GM23338 (cell line): Measurements from ENCODE around the gene PIP4K2B. TPM values are rescaled to one million over a fixed set of nuclear protein-coding genes. Genes with fewer than 3 reads are reported as not detected.

Experiments used
- ATAC-seq: fragments of 200-7000 bp; cut with Tn5 transposase; 3 replicates; pipeline ENCODE4 v1.9.1; 2020
- DNase-seq: peaks from one replicate; pipeline ENCODE4 v3.0.0-alpha.2; 2015; ENCODE audit warnings: low spot score
- H2AFZ ChIP-seq: fragments of 200-600 bp; sonication (generic); 2 replicates; pipeline ENCODE4 v1.8.0; 2016; ENCODE audit warnings: antibody characterized with exemption, mild to moderate bottlenecking, moderate library complexity
- H3F3A ChIP-seq: fragments of 200-600 bp; sonication (generic); replicated peaks from 2 replicates; pipeline ENCODE4 v1.8.0; 2017; ENCODE audit warnings: antibody characterized with exemption, mixed run types, low read depth
- H3K27ac ChIP-seq: fragments of 200-600 bp; sonication (generic); 2 replicates; pipeline ENCODE4 v1.6.1; 2016; ENCODE audit warnings: low read depth
- H3K27me3 ChIP-seq: fragments of 200-600 bp; sonication (generic); 2 replicates; pipeline ENCODE4 v1.8.0; 2016; ENCODE audit warnings: mild to moderate bottlenecking, mixed run types, moderate library complexity; ENCODE audit not compliant: insufficient read depth
- H3K36me3 ChIP-seq: fragments of 200-600 bp; sonication (generic); 2 replicates; pipeline ENCODE4 v1.8.0; 2016; ENCODE audit warnings: mild to moderate bottlenecking; ENCODE audit not compliant: insufficient read depth
- H3K4me1 ChIP-seq: fragments of 200-600 bp; sonication (generic); 2 replicates; pipeline ENCODE4 v1.8.0; 2016; ENCODE audit warnings: mild to moderate bottlenecking, moderate library complexity; ENCODE audit not compliant: insufficient read depth
- H3K4me2 ChIP-seq: fragments of 200-600 bp; sonication (generic); 2 replicates; pipeline ENCODE4 v1.7.1; 2017; ENCODE audit warnings: mixed run types
- H3K4me3 ChIP-seq: fragments of 200-600 bp; sonication (generic); 2 replicates; pipeline ENCODE4 v1.6.1; 2016; ENCODE audit warnings: mixed run types
- H3K79me2 ChIP-seq: fragments of 200-600 bp; sonication (generic); replicated peaks from 2 replicates; pipeline ENCODE4 v1.8.0; 2017; ENCODE audit warnings: mild to moderate bottlenecking; ENCODE audit not compliant: insufficient read depth
- H3K9me2 ChIP-seq: fragments of 200-600 bp; sonication (generic); 2 replicates; pipeline ENCODE4 v1.8.0; 2017; ENCODE audit not compliant: insufficient read depth
- H4K20me1 ChIP-seq: fragments of 200-600 bp; sonication (generic); replicated peaks from 2 replicates; pipeline ENCODE4 v1.8.0; 2017; ENCODE audit warnings: mild to moderate bottlenecking; ENCODE audit not compliant: insufficient read depth
- H3K27ac Mint-ChIP-seq: 2 replicates; pipeline ENCODE4 v1.8.0; 2020; ENCODE audit warnings: inconsistent platforms, mild to moderate bottlenecking, moderate library complexity, mixed read lengths
- H3K27me3 Mint-ChIP-seq: 3 replicates; pipeline ENCODE4 v1.8.0; 2022; ENCODE audit warnings: low read depth, mild to moderate bottlenecking, moderate library complexity, mixed read lengths, inconsistent platforms; ENCODE audit not compliant: insufficient read depth, poor library complexity
- H3K36me3 Mint-ChIP-seq: 3 replicates; pipeline ENCODE4 v1.8.0; 2021; ENCODE audit warnings: low read depth, mild to moderate bottlenecking, inconsistent platforms, moderate library complexity, mixed read lengths
- H3K4me1 Mint-ChIP-seq: 3 replicates; pipeline ENCODE4 v1.8.0; 2020; ENCODE audit warnings: mild to moderate bottlenecking, inconsistent platforms, mixed read lengths
- H3K4me3 Mint-ChIP-seq: 3 replicates; pipeline ENCODE4 v1.8.0; 2021; ENCODE audit warnings: moderate library complexity, mild to moderate bottlenecking, inconsistent platforms, mixed read lengths
- H3K9me3 Mint-ChIP-seq: 3 replicates; pipeline ENCODE4 v1.8.0; 2020; ENCODE audit warnings: moderate library complexity, mild to moderate bottlenecking, inconsistent platforms, mixed read lengths
- CREB1 ChIP-seq: fragments of 250-450 bp; sonication (Bioruptor Pico); IDR thresholded peaks from 2 replicates; pipeline ENCODE4 v1.5.0; 2020; ENCODE audit warnings: low read depth, mild to moderate bottlenecking, moderate library complexity
- EZH2phosphoT487 ChIP-seq: fragments of 200-600 bp; sonication (generic); IDR thresholded peaks from one replicate; pipeline ENCODE4 v1.8.1; 2018; ENCODE audit warnings: antibody characterized with exemption; ENCODE audit not compliant: unreplicated experiment
- POLR2AphosphoS5 ChIP-seq: IDR thresholded peaks from 2 replicates; pipeline ENCODE4 v1.6.1; 2016; ENCODE audit warnings: antibody characterized with exemption, low read depth
- STAT1 ChIP-seq: IDR thresholded peaks from one replicate; pipeline ENCODE4 v1.6.1; 2016; ENCODE audit warnings: antibody characterized with exemption; ENCODE audit not compliant: unreplicated experiment
- ZNF114 ChIP-seq: fragments of 250-450 bp; sonication (Bioruptor Pico); IDR thresholded peaks from 2 replicates; pipeline ENCODE4 v1.5.0; 2020; ENCODE audit warnings: mild to moderate bottlenecking, moderate library complexity
- polyA plus RNA-seq: library from polyadenylated mRNA; unstranded; fragments of >200 nt; fragmentation: Nextera tagmentation; extraction: Ambion mirVana; gene quantifications from 2 replicates; pipeline ENCODE4 v1.2.1, GENCODE V29; 2016
- total RNA-seq: library from RNA; depleted of rRNA; stranded (reverse); fragments of >200 nt; shearing (Covaris generic); gene quantifications from 2 replicates; pipeline ENCODE4 v1.2.3, GENCODE V29; 2014
- TF ChIP-seq, protein P1 (sequence below), 2 experiments: fragments of 200-600 bp in 1 of 2; sonication (generic) in 1 of 2; conservative IDR thresholded peaks; 2 replicates each; pipeline versions ENCODE4 v1.5.1 to v1.6.1; 2016 to 2017; ENCODE audit warnings: antibody characterized with exemption in 2 of 2, low read depth in 2 of 2, mild to moderate bottlenecking in 2 of 2, moderate library complexity in 1 of 2

PIP4K2B gene
- total and polyA plus RNA-seq, 2 experiments from 2014 or later = 9.5 to 43.4 TPM

DNA sequence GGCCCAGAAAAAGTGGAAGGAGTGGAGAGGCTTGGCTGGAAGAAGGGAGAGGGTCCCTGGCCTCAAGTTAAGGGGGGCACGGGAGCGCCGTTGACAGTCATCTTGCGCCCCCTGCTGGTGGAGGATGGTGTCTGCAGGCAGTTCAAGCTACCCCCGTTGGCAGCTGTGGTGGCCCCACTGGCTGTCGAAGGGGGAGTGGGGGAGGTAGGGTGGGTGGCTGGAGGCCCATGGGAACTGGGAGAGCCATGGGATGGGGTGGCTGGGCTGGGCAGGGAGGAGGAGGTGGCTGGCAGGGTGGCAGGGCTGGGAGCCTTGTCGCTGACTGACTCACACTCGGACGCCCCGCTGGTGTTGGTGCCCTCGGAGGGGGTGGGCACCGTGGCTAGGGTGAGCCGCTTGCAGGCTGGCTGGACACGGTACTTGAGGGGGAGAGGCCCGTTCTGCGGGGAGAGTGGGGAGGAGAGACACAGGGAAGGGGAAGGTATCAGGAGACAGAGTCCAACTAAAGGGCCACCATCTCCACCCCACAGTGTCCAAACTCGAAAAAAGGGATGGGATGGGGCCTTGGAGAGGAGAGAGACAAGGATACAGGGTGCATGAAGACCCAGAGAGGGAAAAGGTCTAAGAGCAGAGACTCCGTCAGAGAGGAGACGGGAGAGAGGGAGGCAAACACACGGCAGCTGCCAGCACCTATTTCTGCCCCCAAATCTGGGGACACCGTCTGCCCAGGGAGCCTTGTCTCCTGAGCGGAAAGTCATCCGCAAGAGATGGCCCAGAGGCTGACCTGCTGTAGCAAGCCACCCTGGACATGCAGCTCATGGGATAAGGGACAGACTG, 64.0 kb downstream of the PIP4K2B start:
- peaks cover 15% of the 10 kb centered on the region for H3F3A ChIP-seq
- no peaks in the 10 kb centered on the region for H3K27me3 ChIP-seq
- peaks cover 25% of the 10 kb centered on the region for H4K20me1 ChIP-seq
- Mint-ChIP-seq H3K27ac (no peak overlapping the region), H3K4me3 (no peak overlapping the region), H3K36me3 (peaks cover 65% of the 10 kb centered on the region), H3K9me3 (no peaks in the 10 kb centered on the region), H3K27me3 (peaks cover 25% of the 10 kb centered on the region), H3K4me1 (peaks cover 22% of the 10 kb centered on the region)
- H3K4me2 ChIP-seq = no peak overlapping the region
- peaks cover 17% of the 10 kb centered on the region; the same call in 1 of the 2 replicates for H3K4me1 ChIP-seq
- TF ChIP-seq POLR2AphosphoS5 = no peak
- TF ChIP-seq CREB1 (CRISPR knock-in tag) = 0 out of 2 replicates have a peak, but pooled peaks have one; percentile 8
- TF ChIP-seq, protein P1, sequence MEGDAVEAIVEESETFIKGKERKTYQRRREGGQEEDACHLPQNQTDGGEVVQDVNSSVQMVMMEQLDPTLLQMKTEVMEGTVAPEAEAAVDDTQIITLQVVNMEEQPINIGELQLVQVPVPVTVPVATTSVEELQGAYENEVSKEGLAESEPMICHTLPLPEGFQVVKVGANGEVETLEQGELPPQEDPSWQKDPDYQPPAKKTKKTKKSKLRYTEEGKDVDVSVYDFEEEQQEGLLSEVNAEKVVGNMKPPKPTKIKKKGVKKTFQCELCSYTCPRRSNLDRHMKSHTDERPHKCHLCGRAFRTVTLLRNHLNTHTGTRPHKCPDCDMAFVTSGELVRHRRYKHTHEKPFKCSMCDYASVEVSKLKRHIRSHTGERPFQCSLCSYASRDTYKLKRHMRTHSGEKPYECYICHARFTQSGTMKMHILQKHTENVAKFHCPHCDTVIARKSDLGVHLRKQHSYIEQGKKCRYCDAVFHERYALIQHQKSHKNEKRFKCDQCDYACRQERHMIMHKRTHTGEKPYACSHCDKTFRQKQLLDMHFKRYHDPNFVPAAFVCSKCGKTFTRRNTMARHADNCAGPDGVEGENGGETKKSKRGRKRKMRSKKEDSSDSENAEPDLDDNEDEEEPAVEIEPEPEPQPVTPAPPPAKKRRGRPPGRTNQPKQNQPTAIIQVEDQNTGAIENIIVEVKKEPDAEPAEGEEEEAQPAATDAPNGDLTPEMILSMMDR (conservative IDR thresholded peaks at IDR 0.05; ENCODE audit: low read depth in 2 of 2) = peak; percentile 87 to 95
- H3K79me2 ChIP-seq = peaks cover 5% of the 10 kb centered on the region; the same call in 1 of the 2 replicates
- DNase-seq (peak; percentile 86), ATAC-seq (peak; percentile 46)
- no peak overlapping the region for H3K27ac ChIP-seq
- H2AFZ ChIP-seq = no peak overlapping the region
- no peak overlapping the region for H3K4me3 ChIP-seq
- H3K9me2 ChIP-seq = no peaks in the 10 kb centered on the region
- H3K36me3 ChIP-seq = peaks cover 5% of the 10 kb centered on the region

DNA sequence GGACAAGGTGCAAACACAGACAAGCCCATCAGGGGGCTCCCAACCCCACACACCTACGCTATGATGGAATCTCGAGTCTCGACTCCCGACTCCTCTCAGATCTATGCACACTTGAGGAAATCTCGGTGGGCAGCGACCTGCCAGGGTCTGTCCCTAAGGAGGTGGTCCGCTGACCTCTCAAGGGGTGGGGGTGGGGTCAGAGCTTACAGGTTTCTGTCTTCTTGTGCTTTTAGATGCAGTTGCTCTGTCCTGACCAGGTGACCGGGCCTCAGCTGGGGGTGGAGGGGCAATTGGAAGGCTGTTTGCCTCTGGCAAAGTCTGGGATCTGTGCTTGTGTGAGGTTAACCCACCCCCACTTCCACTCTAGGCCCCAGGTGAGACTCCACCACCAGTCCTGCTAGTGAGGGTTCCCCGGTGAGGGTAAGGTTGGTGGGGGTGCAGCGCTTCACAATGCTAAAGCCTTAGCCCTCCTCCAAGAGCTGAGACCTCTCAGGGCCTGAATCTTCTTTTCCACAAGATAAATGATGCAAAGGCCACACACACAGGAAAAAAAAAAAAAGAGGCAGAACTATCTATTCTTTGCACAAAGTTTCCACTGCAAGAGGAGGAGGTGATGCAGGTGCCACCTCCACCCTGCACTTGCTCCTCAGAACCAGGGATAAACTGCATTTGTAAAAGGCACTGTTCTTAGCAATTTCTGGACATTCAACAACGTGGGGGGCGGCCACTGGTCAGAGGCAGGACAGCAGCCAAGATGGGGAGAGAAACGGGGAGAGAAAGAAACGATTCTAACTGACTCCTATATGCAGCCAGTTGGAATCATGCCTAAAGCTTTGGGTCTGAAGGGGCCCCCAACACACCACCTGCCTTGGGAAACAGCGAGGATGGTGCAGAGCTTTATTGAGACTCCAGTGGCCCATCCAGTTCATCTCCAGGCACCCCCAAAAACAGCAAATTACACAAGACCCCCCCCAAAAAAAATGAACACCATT, 65.1 kb downstream of the PIP4K2B start:
- H3K27ac Mint-ChIP-seq = no peak overlapping the region
- peak; percentile 13 for ATAC-seq
- H3K27me3 Mint-ChIP-seq = peaks cover 26% of the 10 kb centered on the region

More for the DNA sequence above, 65.1 kb downstream of the PIP4K2B start:
- Histone ChIP-seq H3K4me2 (no peak overlapping the region), H4K20me1 (peaks cover 25% of the 10 kb centered on the region), H2AFZ (no peak overlapping the region), H3K9me2 (no peaks in the 10 kb centered on the region), H3K36me3 (peaks cover 5% of the 10 kb centered on the region), H3K4me1 (peaks cover 21% of the 10 kb centered on the region), H3K4me3 (no peak overlapping the region), H3K27me3 (peaks cover 4% of the 10 kb centered on the region), H3F3A (peaks cover 15% of the 10 kb centered on the region), H3K79me2 (no peaks in the 10 kb centered on the region), H3K27ac (no peak overlapping the region)
- Mint-ChIP-seq H3K9me3 (no peaks in the 10 kb centered on the region), H3K36me3 (peaks cover 54% of the 10 kb centered on the region), H3K4me1 (peaks cover 25% of the 10 kb centered on the region), H3K4me3 (no peak overlapping the region)
- peak; percentile 73 for DNase-seq
- TF ChIP-seq POLR2AphosphoS5 (no peak), ZNF114 (no peak), EZH2phosphoT487 (no peak), STAT1 (no peak)
- TF ChIP-seq, protein P1 (conservative IDR thresholded peaks at IDR 0.05; ENCODE audit: low read depth in 2 of 2) = peak; percentile 43 to 58
